ENCODE data around the gene GIT2. TPM values are rescaled to one million over a fixed set of nuclear protein-coding genes. Genes with fewer than 3 reads are reported as not detected.
A peak's percentile ranks its signal among the peaks of the same experiment; 100 is the strongest.

GIT2 gene
- total RNA-seq, 2 donors from 2014 or later = 27.0 to 27.9 TPM

DNA sequence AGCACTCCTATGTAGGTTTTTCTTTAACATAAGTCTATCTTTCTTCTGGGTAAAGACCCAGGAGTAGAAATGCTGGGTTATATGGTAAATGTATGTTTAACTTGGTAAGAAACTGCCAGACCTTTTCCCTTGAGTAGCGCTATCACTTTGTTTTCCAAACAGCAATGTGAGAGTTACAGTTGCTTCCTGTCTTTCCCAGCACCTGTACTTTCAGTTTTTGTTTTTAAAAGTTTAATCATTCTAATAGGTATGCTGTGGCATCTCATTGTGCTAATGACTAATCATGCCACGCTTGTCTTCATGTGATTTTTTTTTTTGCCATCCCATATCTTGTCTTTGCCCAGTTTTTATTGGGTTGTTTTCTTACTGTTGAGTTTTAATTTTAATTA is 28.1 kb downstream of the GIT2 start:
- Mint-ChIP-seq H3K4me1 (no peaks in the 10 kb centered on the region), H3K9me3 (no peaks in the 10 kb centered on the region), H3K36me3 (ENCODE audit: low read depth) (peaks cover 31% of the 10 kb centered on the region), H3K27ac (peak overlapping the region; percentile 4), H3K4me3 (no peak overlapping the region), H3K27me3 (ENCODE audit: insufficient read depth) (no peaks in the 10 kb centered on the region)
- no peak overlapping the region for H3K27ac ChIP-seq (ENCODE audit: low read depth, low read length)
- H3K4me3 ChIP-seq (ENCODE audit: low read length) = no peak overlapping the region
- H3K9ac ChIP-seq (ENCODE audit: extremely low read depth, low read length, poor library complexity, severe bottlenecking) = no peak overlapping the region
- no peak for TF ChIP-seq CTCF (conservative IDR thresholded peaks at IDR 0.05)
- H3K9me3 ChIP-seq (ENCODE audit: control insufficient read depth, low read length) = no peaks in the 10 kb centered on the region
- H3K36me3 ChIP-seq (ENCODE audit: control insufficient read depth, insufficient read depth, low read length) = peaks cover 38% of the 10 kb centered on the region
- H3K27me3 ChIP-seq (ENCODE audit: control insufficient read depth, insufficient read depth, low read length, poor library complexity, severe bottlenecking) = no peaks in the 10 kb centered on the region
- no peaks in the 10 kb centered on the region for H3K4me1 ChIP-seq (ENCODE audit: control insufficient read depth, insufficient read depth, low read length)
- WGBS, 2 experiments (ENCODE audit: insufficient coverage in 1 of 2, insufficient read length in 1 of 2) = 96 to 100% methylated on average over 1 to 2 of the region's 2 CpGs
- no peak for DNase-seq

- H3K27ac ChIP-seq (ENCODE audit: low read depth, low read length) = no peak overlapping the region
- WGBS, 2 experiments (ENCODE audit: insufficient coverage in 1 of 2, insufficient read length in 1 of 2) = 87 to 89% methylated on average over 6 to 8 of the region's 8 CpGs
- no peaks in the 10 kb centered on the region for H3K9me3 ChIP-seq (ENCODE audit: control insufficient read depth, low read length)
- Mint-ChIP-seq H3K4me1 (no peaks in the 10 kb centered on the region), H3K27me3 (ENCODE audit: insufficient read depth) (no peaks in the 10 kb centered on the region), H3K9me3 (no peaks in the 10 kb centered on the region), H3K27ac (peak overlapping the region; percentile 4), H3K4me3 (no peak overlapping the region), H3K36me3 (ENCODE audit: low read depth) (peaks cover 28% of the 10 kb centered on the region)
- peak; percentile 61 for DNase-seq
- no peak overlapping the region for H3K4me3 ChIP-seq (ENCODE audit: low read length)
- TF ChIP-seq CTCF (conservative IDR thresholded peaks at IDR 0.05) = no peak
- H3K4me1 ChIP-seq (ENCODE audit: control insufficient read depth, insufficient read depth, low read length) = no peaks in the 10 kb centered on the region
- H3K9ac ChIP-seq (ENCODE audit: extremely low read depth, low read length, poor library complexity, severe bottlenecking) = no peak overlapping the region
- H3K36me3 ChIP-seq (ENCODE audit: control insufficient read depth, insufficient read depth, low read length) = peaks cover 38% of the 10 kb centered on the region
- H3K27me3 ChIP-seq (ENCODE audit: control insufficient read depth, insufficient read depth, low read length, poor library complexity, severe bottlenecking) = no peaks in the 10 kb centered on the region
These were observed 28.7 kb downstream of the GIT2 start for GRCh38 chr12:109967383-109968031.

DNA sequence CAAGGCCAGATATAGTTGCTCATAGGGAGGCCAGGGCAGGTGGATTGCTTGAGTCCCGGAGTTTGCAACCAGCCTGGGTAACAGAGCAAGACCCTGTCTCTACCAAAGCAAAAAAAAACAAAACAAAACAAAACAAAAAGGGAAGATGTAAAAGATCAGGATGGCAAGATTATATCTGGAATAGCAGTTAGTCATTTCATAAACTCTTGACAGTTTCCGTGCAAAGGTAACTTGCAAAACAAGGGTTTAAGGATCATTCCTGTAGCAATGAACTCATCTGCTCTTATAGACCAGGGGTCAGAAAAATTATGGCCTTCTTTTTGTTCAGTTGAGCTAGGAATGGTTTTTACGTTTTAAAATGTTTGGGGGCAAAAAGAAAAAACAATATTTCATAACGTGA is 29.6 kb downstream of the GIT2 start:
- no peak for DNase-seq
- TF ChIP-seq CTCF (conservative IDR thresholded peaks at IDR 0.05) = no peak
- Mint-ChIP-seq H3K27me3 (ENCODE audit: insufficient read depth) (no peaks in the 10 kb centered on the region), H3K36me3 (ENCODE audit: low read depth) (peaks cover 23% of the 10 kb centered on the region), H3K4me3 (no peak overlapping the region), H3K9me3 (no peaks in the 10 kb centered on the region), H3K27ac (no peak overlapping the region), H3K4me1 (no peaks in the 10 kb centered on the region)
- Histone ChIP-seq H3K27me3 (ENCODE audit: control insufficient read depth, insufficient read depth, low read length, poor library complexity, severe bottlenecking) (no peaks in the 10 kb centered on the region), H3K27ac (ENCODE audit: low read depth, low read length) (no peak overlapping the region), H3K9me3 (ENCODE audit: control insufficient read depth, low read length) (no peaks in the 10 kb centered on the region), H3K9ac (ENCODE audit: extremely low read depth, low read length, poor library complexity, severe bottlenecking) (no peak overlapping the region), H3K4me1 (ENCODE audit: control insufficient read depth, insufficient read depth, low read length) (no peaks in the 10 kb centered on the region), H3K36me3 (ENCODE audit: control insufficient read depth, insufficient read depth, low read length) (peaks cover 41% of the 10 kb centered on the region), H3K4me3 (ENCODE audit: low read length) (no peak overlapping the region)
- 95 to 96% methylated on average over 1 to 4 of the region's 4 CpGs for WGBS, 2 experiments (ENCODE audit: insufficient coverage in 1 of 2, insufficient read length in 1 of 2)

Data from endodermal cell (in vitro differentiated cells).